GM18861 (cell line): ENCODE data around the gene TRMT1.

ENCODE experiments used
- ATAC-seq: cut with Tn5 transposase; IDR thresholded peaks from one replicate; pipeline ENCODE4 v1.9.1; 2021; ENCODE audit not compliant: unreplicated experiment

The TRMT1 gene

GRCh38 chr19:13102666-13103580 lies 13.6 kb downstream of the TRMT1 start, which contains the start of gene LYL1:
TSS of gene LYL1 (minus strand) at chr19:13102858. CDS start at chr19:13101171, 1,687 bp downstream.
- ATAC-seq = peak; percentile 42

- ATAC-seq = no peak
These were observed 14.2 kb downstream of the TRMT1 start for GRCh38 chr19:13102416-13102665.

GRCh38 chr19:13101590-13102415 lies 14.7 kb downstream of the TRMT1 start:
- ATAC-seq = no peak

DNA sequence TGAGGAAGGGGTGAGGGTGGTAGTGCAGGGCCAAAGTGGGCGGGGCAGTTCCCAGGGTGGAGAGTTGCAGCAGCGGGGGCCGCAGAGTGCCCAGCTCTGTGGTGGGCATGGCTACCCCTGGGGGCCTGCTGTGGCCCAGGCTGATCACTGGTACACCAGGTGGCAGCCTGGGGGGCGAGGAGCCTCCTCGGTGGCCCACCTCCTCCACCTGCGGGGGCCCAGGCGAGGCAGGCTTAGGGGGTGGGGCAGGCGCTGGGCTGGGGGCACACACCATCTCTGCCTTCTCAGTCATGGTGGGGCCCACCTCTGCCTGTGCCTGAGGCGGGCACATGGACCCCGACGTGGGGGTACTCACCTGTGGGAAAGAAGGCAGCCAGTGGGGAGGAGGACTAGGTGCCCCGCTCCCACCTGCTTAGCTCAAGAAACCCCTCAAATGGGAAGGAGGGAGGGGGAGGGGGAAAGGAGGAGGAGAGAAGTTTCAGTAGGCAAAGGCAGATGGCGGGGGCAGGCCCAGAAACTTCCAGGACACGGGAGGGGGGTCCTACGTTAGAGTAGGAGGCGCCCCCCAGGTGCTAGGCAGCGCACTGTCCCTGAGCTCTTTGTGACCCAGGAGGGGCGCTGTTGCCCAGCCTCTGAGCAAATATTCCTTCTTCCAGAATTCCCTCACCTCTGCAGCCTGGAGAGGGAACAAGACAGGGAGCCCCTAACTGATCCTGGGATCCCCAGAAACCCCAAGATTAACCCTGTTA lies 15.5 kb downstream of the TRMT1 start:
- no peak for ATAC-seq

DNA sequence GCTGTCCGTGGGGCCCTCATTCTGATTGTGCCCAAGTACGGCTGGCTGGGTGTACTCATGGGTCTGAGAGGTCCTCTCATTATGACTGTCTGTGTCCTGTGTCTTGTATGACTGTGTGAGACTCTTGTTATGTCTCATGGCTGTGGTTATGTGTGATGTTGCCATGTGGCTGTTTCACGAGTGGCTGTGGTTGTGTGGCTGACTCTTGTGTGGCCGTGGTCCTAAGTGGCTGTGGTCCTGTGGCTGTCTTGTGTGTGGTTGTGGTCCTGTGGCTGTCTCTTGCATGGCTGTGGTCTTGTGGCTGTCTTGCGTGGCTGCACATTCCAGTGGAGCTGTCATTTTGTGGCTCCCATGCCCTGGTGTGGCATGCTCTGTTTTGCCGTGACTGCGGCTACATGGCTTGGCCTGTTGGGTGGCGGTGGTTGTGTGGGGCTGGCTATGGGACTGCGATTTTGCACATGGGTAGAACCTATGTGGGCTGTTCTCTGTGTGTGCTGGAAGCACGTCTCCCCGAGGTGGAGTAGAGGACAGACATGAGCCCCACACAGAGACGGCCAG lies 16.4 kb downstream of the TRMT1 start:
- ATAC-seq = no peak

- no peak for ATAC-seq
These were observed 17.2 kb downstream of the TRMT1 start for GRCh38 chr19:13099073-13099999.

DNA sequence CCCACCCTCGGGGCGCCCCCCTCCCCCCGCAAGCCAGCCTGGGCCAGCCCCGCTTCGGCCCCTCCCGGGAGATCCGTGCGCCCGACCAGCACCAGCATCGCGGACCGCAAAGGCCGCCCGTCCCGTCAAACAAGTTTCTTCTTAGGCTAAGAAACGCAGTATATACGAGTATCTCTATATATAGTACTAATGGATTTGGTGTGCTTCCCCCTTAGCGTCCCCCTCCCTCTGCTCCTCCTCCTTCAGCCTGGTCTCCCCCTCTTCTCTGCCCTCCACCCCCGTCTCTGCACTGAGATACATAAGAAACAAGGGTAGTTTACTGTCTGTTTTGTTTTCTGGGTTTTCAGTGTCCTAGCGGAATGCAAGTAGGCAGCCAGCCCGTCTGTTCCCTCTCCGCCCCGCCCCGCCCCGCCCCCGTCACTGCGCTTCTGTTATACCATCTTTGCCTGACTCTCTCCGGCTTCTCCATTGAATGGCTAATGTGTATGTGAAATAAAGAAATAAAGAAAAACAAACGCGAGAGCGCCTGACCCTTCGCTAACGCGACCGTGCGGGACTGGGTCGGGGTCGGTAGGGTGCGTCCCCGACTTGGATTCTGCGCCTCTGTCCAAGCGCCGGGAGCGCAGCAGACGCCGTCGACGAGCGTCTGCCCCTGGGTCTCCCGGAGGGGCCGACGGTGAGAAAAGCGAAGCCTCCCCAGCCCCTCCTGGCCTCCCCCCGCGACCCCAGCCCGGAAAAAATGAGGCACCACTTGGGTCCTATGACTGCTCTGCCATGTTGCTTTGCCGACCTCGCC lies 18.1 kb downstream of the TRMT1 start:
- no peak for ATAC-seq

DNA sequence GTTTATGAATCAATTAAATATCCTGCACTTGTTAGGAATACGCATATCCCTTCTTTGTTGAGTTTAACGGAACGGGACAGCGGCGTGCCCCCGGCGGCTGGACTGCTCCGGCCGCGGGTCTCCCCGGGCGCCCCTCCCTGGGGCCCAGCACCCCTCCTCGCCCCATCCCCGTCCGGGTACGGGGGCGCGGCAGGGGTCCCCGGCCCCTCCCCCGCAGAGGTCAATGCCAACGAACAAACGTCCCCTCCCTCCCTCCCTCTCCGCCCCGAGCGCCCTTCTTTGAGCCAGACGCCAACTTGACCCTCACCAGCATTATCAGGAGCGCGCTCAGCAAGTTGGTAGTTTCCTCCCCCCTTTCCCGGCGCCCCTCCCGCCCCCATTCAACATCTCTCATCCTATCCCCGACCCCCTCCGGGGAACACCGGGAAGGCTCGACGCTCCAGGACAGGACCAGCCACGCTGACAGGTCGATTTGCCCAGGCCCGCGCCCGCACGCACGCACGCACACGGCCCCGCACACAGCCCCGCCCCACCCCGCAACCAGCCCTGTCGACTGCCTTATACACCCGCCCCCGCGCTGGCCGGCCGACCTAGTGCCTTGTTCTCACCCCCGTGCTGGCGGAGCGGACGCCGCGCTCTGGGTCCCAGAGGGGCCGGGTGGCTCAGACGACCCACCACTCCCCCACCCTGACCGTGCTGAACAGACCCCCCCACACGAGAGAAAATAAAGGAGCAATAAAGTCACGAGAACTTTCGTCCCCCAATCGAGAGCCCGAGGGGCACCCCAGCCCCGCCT lies 18.9 kb downstream of the TRMT1 start:
- no peak for ATAC-seq

- ATAC-seq = no peak
These were observed 19.5 kb downstream of the TRMT1 start for GRCh38 chr19:13097033-13097462.

GRCh38 chr19:13095934-13096927 lies 20.3 kb downstream of the TRMT1 start:
- ATAC-seq = no peak

DNA sequence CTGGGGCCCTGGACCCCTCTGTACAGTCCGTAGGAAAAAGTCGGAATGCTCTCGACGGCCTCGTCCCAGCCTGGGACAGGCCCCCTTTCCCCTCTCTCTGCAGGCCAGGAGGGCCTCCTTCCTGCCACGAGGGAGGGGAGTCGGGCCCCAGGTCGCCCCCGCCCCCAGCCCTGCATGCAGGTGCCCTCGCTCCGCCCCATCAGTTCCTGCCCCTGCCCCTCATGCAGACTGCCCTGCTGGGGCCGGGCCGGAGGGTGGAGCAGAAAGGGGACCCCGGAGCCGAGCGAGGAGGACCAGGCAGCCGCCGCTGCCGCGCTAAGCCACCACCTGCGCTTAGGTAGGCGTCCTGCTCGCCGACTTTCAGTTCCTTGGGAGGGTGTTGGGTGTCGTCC lies 21.2 kb downstream of the TRMT1 start:
- no peak for ATAC-seq

DNA sequence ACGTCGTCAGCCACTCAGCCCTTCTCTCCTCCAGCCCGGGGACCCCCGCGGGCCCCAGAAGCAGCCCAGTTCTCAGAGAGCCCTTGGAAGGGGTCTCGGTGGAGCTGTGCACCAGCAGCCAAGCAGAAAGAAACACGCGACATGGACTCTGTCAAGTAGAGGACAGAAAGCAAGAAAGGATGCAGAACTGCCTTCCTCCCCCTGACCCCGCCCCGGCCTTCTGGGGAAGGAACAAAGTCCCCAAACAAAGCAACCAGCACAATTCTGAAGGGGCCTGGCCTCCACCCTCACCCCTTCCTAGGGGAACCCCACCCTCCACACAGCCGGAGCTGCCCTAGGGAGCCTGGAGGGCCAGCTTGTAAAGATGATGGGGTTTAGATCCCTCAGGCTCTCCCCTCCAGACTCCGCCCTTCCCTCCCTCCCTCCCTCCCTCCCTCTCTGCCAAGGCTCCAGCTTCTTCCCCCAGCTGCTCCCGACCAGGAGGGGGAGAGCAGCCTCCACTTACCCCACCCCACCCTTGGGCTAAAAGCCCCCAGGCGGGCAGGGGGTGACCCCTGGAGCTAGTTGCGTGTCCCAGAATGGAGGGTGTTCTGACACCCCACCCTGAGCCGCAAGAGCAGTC lies 21.7 kb downstream of the TRMT1 start:
- ATAC-seq = no peak

DNA sequence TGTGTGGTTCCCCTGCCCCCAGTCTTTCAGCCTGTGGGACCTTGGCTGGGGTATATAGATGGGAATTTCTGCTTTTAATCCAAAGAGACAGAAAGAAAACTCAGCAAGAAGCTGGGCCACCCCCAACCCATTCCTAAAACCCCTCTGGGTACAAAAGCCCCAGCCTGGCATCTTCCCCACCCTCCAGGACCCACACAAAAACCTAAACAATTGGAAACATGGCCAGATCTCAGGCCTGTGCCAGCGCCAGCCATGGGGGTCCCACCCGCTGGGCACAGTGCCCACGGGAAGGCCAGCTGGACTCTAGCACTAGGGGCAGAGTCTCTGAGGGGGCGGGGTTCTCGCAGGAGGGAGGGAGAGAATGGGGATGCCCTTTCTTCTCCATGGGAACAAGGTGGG lies 22.4 kb downstream of the TRMT1 start:
- ATAC-seq = no peak

DNA sequence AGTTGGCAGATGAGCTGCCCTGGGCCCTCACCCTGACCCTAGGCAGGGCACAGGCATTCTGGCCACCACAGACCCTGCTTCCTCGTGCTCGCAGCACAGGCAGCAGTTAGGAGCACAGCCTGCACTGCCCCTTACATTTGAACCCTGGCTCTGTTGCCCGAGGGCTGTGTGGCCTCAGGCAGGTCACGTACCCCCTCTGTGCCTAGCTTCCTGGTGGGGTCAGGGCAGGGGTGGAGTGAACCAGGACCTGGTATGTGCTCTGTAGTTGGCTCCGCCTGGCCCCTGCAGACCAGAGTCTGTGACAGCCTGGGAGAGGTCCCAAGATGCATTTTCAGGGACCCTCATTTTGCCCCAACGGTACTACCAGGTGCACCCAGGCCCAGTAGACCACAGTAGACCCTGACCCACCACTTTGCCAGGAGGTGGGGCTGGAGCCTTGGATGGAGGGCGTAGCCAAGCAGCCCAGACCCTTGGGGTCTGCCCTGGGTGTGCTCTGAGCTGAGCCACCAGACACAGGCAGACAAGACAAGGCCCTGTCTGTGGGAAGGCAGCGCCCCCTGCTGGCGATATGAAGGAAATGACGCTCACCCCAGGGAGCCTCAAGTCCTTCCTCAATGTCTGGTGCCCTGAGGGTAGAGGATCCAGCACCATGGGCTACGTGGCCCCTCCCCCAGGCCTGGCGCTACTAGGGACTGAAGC lies 23.0 kb downstream of the TRMT1 start:
- ATAC-seq = no peak

GRCh38 chr19:13092606-13093235 lies 23.8 kb downstream of the TRMT1 start:
- no peak for ATAC-seq

GRCh38 chr19:13092158-13092543 lies 24.4 kb downstream of the TRMT1 start:
- ATAC-seq = no peak
